Brain microvascular endothelial cell (primary cell): ENCODE measurements around the gene KRTAP12-1.

Experiments used
- DNase-seq: peaks from one replicate; pipeline ENCODE4 v3.0.0-alpha.2; 2020
- H3K27ac ChIP-seq: fragments of 250-450 bp; sonication (Bioruptor Pico); 2 replicates; pipeline ENCODE4 v1.5.1; 2020; ENCODE audit warnings: mild to moderate bottlenecking, moderate library complexity
- H3K27me3 ChIP-seq: fragments of 250-450 bp; sonication (Bioruptor Pico); replicated peaks from 2 replicates; pipeline ENCODE4 v1.5.1; 2020; ENCODE audit warnings: mild to moderate bottlenecking
- H3K36me3 ChIP-seq: fragments of 250-450 bp; sonication (Bioruptor Pico); replicated peaks from 2 replicates; pipeline ENCODE4 v1.5.1; 2020; ENCODE audit warnings: mild to moderate bottlenecking
- H3K4me3 ChIP-seq: 2 replicates; pipeline ENCODE4 v1.5.1; 2011; ENCODE audit warnings: low read depth, mild to moderate bottlenecking, control low read depth, low read length, moderate library complexity
- in situ Hi-C: cut with HindIII; loops from 2 replicates; pipeline ENCODE4 v1.10.0; 2017; ENCODE audit warnings: low sequenced_read_pairs, low pct_ligation_motif_present
- TF ChIP-seq, protein P1 (sequence below): IDR thresholded peaks from 2 replicates; pipeline ENCODE4 v1.5.1; 2011; ENCODE audit warnings: low read depth, mild to moderate bottlenecking, moderate library complexity, low read length, control low read depth, inconsistent platforms; ENCODE audit errors: missing control alignments

KRTAP12-1 gene

DNA sequence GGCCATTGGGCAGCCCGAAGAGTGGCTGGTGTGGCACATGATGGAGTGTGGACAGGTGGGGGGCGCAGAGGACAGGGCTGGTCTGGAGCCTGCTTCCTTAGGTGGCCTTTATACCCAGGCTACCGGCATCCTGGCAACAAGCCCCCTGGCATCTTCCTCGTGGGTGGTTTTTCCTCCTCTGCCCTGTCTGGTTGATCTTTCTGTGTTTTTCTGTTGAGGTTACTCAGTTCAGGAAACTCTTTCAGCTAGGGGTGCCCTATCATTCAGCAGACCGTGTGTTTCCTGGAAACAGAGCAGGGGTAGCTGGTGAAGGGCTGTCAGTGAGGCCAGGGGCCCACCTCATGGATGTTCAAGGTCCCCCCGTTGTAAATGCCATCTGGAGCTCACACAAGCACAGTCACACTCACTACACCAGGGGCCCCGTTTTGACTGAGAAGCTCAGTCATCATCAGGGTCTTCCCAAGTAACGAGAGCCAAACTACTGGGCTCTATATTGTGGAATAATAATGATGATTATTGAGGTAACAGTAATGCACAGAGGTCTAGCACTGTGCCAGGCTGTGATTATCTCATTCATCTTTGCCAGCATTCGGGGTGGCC, 27.3 kb downstream of the KRTAP12-1 start, which contains the start of gene KRTAP12-4:
Gene KRTAP12-4 (minus strand): TSS at position 84 of the 600 bp plus-strand sequence. CDS start 45 bp downstream, at position 39.
- H3K36me3 ChIP-seq = no peaks in the 10 kb centered on the region
- H3K27ac ChIP-seq = no peak within 1 kb of the TSS
- TF ChIP-seq, protein P1, sequence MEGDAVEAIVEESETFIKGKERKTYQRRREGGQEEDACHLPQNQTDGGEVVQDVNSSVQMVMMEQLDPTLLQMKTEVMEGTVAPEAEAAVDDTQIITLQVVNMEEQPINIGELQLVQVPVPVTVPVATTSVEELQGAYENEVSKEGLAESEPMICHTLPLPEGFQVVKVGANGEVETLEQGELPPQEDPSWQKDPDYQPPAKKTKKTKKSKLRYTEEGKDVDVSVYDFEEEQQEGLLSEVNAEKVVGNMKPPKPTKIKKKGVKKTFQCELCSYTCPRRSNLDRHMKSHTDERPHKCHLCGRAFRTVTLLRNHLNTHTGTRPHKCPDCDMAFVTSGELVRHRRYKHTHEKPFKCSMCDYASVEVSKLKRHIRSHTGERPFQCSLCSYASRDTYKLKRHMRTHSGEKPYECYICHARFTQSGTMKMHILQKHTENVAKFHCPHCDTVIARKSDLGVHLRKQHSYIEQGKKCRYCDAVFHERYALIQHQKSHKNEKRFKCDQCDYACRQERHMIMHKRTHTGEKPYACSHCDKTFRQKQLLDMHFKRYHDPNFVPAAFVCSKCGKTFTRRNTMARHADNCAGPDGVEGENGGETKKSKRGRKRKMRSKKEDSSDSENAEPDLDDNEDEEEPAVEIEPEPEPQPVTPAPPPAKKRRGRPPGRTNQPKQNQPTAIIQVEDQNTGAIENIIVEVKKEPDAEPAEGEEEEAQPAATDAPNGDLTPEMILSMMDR = no peak
- H3K27me3 ChIP-seq = no peaks in the 10 kb centered on the region
- in situ Hi-C loops = no loop called here
- H3K4me3 ChIP-seq = no peak within 1 kb of the TSS
- DNase-seq = no peak

DNA sequence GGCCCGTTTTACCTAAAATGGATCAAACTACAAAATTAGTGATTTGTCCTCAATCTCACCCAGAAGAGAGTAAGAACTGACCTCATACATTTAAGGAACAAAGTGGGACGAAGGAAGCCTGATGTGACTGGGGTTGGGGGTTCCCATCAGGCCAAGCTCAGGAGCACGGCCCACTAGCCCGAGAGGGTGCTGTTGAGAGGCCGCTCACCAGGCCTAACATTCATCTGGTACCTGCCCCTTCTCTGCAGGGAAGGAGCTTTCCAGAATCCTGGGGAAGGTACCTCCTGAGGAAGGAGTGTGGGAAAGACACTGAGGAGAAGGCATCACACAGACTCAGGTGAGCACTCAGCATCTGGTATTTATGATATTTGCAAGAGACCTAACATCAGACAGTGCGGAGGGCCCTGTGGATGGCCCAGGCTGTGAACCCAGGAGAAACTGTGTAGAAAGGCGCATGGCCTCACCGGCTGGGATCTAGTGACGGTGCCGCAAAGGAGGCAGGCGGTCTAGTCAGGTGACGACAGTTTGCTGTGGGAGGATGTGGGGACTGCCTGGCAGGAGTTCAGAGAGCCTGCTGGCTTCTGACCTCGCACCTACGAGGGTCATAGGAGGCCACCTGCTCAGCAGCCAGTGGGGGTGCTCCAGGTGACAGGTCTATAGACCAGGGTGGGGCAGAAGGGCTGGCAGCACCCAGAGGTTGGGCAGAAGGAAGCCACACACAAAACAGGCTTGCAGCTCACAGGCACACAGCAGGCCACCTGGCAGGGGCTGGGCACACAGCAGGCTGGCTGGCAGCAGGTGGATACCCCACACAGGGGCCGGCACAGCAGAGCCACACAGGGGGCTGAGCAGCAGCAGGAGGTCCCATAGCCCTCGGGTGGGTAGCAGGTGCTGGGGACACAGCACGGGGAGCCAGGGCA, 28.0 kb downstream of the KRTAP12-1 start:
- H3K27me3 ChIP-seq = no peaks in the 10 kb centered on the region
- in situ Hi-C loops = no loop called here
- no peaks in the 10 kb centered on the region for H3K36me3 ChIP-seq
- no peak overlapping the region for H3K27ac ChIP-seq
- no peak for DNase-seq
- H3K4me3 ChIP-seq = no peak overlapping the region
- TF ChIP-seq, protein P1 = no peak

DNA sequence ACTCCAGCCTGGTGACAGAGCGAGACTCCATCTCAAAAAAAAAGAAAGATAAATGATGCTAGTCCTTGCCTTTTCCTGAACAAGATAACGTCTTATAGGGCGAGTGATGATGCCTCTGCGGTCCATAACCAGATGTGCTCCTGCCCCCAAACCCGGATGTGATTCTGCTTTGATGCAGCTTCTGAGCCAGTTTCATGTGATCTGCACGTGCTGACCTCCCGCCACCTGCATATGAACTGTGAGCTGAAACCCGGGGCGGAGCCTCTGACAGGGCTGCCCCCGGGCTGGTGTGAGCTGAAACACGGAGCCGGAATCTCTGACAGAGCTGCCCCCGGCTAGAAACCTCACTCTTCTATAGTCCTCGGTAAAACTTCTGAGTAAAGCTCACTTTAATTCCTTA, 28.8 kb downstream of the KRTAP12-1 start:
- TF ChIP-seq, protein P1 = no peak
- no peak for DNase-seq
- Histone ChIP-seq H3K4me3 (no peak overlapping the region), H3K27ac (no peak overlapping the region), H3K36me3 (no peaks in the 10 kb centered on the region), H3K27me3 (no peaks in the 10 kb centered on the region)
- in situ Hi-C loops = no loop called here

DNA sequence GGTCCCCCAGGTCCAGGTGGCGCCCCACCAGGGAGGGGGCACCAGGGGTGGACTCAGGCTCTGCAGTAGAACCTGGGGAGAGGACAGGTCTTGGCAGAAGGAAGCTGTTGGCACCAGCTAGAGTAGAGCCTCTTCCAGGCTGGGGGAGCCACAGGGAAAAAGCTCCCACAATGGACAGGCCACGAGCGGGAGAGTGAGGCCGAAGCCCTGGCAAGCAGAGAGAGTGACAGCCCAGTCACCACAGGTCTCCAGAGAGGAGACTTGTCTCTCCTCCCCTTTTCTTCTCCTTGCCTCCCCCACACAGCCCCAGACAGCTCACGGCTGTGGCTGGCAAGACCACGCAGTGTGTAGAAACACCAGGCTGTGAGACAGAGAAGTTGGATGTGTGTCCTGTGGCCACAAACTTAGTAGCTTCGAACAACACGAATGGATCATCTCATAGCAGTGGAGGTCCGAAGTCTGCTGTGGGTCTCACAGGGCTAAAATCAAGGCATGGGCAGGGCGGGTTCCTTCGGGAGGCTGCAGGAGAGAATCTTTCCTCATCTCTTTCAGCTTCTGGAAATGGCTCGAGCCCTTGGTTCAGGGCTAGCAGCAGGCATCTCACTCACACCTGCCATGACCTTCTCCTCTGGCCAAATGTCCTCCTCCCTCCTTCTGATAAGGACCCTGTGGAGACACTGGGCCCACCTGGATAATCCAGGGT, 30.8 kb downstream of the KRTAP12-1 start:
- in situ Hi-C loops = no loop called here
- Histone ChIP-seq H3K27ac (no peak overlapping the region), H3K4me3 (no peak overlapping the region), H3K36me3 (no peaks in the 10 kb centered on the region), H3K27me3 (no peaks in the 10 kb centered on the region)
- DNase-seq = no peak
- TF ChIP-seq, protein P1 = no peak

DNA sequence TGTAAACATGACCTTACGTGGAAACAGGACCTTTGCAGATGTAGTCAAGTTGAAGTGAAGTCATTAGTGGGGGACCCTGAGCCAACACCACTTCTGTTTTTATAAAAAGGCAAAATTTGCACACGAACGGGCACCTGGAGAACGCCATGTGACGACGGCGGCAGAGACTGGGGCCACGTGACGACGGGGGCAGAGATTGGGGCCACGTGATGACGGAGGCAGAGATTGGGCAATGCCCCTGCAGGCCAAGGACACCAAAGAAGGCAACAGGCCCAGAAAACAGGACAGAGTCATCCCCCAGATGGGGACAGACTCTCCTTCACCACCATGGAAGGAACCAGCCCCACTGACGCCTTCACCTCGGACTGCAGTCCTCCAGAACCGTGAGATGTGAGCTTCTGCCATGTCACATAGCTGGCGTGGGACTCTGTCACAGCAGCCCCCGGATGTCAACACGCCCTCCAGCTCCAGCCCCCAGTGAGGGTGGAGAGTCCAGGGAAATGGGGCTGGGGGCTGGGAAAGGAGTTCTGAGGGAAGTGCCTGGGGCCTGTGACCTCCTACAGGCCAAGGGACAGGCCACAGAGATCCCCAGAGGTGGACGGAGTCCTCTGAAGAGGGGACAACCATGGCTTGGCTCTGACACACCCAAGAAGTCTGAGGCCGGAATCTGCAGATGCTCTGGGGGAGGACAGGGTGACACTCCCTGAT, 31.5 kb downstream of the KRTAP12-1 start:
- TF ChIP-seq, protein P1 = no peak
- no peak overlapping the region for H3K27ac ChIP-seq
- in situ Hi-C loops = no loop called here
- H3K36me3 ChIP-seq = no peaks in the 10 kb centered on the region
- no peak overlapping the region for H3K4me3 ChIP-seq
- DNase-seq = no peak
- H3K27me3 ChIP-seq = no peaks in the 10 kb centered on the region
